Pancreas (tissue), 10 donors: ENCODE results near the gene CEACAM21. TPM values are rescaled to one million over a fixed set of nuclear protein-coding genes. Genes with fewer than 3 reads are reported as not detected.
A peak's percentile ranks its signal among the peaks of the same experiment; 100 is the strongest.

Experiments
- ATAC-seq, 4 donors: fragments of 200-7000 bp; cut with Tn5 transposase; one replicate each; pipeline versions ENCODE4 v1.8.0 to v1.9.1; 2020; ENCODE audit warnings: mild to moderate bottlenecking in 4 of 4, moderate library complexity in 4 of 4
- DNase-seq, 6 donors: peaks; one replicate each; pipeline ENCODE4 v3.0.0-alpha.2; 2020
- FAIRE-seq: peaks from 2 replicates; lab custom pipeline; 2012; peaks lifted over from hg19 to GRCh38; lab: Jason Lieb, UNC
- H3K27ac ChIP-seq, 4 donors: fragments of 200-600 bp; sonication (generic); 1 replicate in 3 of 4; 2 replicates in 1 of 4; pipeline versions ENCODE4 v1.5.0 to v1.8.0; 2020
- H3K27me3 ChIP-seq, 4 donors: fragments of 200-600 bp; one replicate each; pipeline ENCODE4 v1.8.0; 2021
- H3K36me3 ChIP-seq, 3 donors: fragments of 200-600 bp; sonication (generic) in 1 of 3; one replicate each; pipeline versions ENCODE4 v1.5.0 to v1.8.0; 2020 to 2021
- H3K4me1 ChIP-seq, 3 donors: fragments of 200-600 bp; one replicate each; pipeline ENCODE4 v1.8.0; 2021
- H3K4me3 ChIP-seq, 4 donors: fragments of 200-600 bp; sonication (generic) in 2 of 4; one replicate each; pipeline versions ENCODE4 v1.5.0 to v1.8.0; 2020 to 2021
- H3K9me3 ChIP-seq, 4 donors: fragments of 200-600 bp; one replicate each; pipeline ENCODE4 v1.8.0; 2021
- CTCF ChIP-seq, 4 donors: fragments of 200-600 bp; sonication (generic) in 3 of 4; IDR thresholded peaks; one replicate each; pipeline versions ENCODE4 v1.5.0 to v1.8.0; 2021; ENCODE audit warnings: antibody characterized with exemption in 4 of 4
- WGBS, 2 donors: extraction: QIAGEN DNeasy Blood & Tissue Kit; methylation state at CpG; one replicate each; pipeline ENCODE4 v1.1.7; 2013; 5-methylcytosine and 5-hydroxymethylcytosine counted together
- intact Hi-C, 3 donors: fragments of 100-400 bp; cut with DNase I; formaldehyde crosslinking; loops; one replicate each; pipeline versions ENCODE4 v1.11.1 to v1.14.2; 2022
- polyA plus RNA-seq, 2 donors: library from polyadenylated mRNA; stranded (reverse); fragments of 200-250 nt; gene quantifications; one replicate each; pipeline ENCODE4 v1.2.3, GENCODE V29; 2013
- total RNA-seq, 6 donors: library from RNA; stranded (reverse); fragmentation: NEBNext Ultra II Directional in 4 of 6; extraction: Animal tissue kit (Norgen Biotek cat#: 25700) in 4 of 6; gene quantifications; one replicate each; pipeline versions ENCODE4 v1.2.1 to v1.2.4, GENCODE V29; 2021 to 2023
- donor health status: healthy with polysubstance abuse.
- donor health status: DM: no; HTN: no; CAD: no; lungs with moderate emphysema.
- donor health status: DM: no; HTN: no; CAD: no.
- donor health status: control.
- donor health status: control.
- donor health status: Bipolar disorder and iron deficiency.
- donor health status: DM: yes; HTN: yes; CAD: no.
- donor health status: DM: no; HTN: no; CAD: no.
- donor health status: DM: no; HTN: no; CAD: no.
- donor health status: DM: yes; HTN: yes; CAD: no.

CEACAM21 gene
- total and polyA plus RNA-seq, 8 donors: 0.09 to 1.2 (median 0.53) TPM; not detected in 2

- DNase-seq: no peak
- H3K4me1 ChIP-seq: no peaks in the 10 kb centered on the region
- TF ChIP-seq CTCF (IDR thresholded peaks at IDR 0.05): no peak
- intact Hi-C loops: no loop called here
- no peaks in the 10 kb centered on the region for H3K9me3 ChIP-seq
- no peak overlapping the region for H3K4me3 ChIP-seq
- no peak for FAIRE-seq
- WGBS, 2 donors: 25 to 26% methylated on average over 3 of the region's 3 CpGs
- H3K27me3 ChIP-seq: peaks cover 0 to 4% (median 0%) of the 10 kb centered on the region in 4 donors
- no peak for ATAC-seq
- no peaks in the 10 kb centered on the region for H3K36me3 ChIP-seq
- no peak overlapping the region for H3K27ac ChIP-seq
Observed at GRCh38 chr19:41555748-41556147, 20.2 kb upstream of the CEACAM21 start.

- no peak overlapping the region for H3K4me3 ChIP-seq
- FAIRE-seq (no peak), ATAC-seq (peak in 3 of 4 donors; percentile 17 to 31 (median 24)), DNase-seq (no peak)
- intact Hi-C loops: no loop called here
- no peaks in the 10 kb centered on the region for H3K4me1 ChIP-seq
- no peaks in the 10 kb centered on the region for H3K36me3 ChIP-seq
- peaks cover 1 to 47% (median 6%) of the 10 kb centered on the region in 4 donors for H3K27me3 ChIP-seq
- no peaks in the 10 kb centered on the region for H3K9me3 ChIP-seq
- TF ChIP-seq CTCF (IDR thresholded peaks at IDR 0.05): no peak
- H3K27ac ChIP-seq: no peak overlapping the region
- WGBS, 2 donors: 16 to 17% methylated on average over 19 of the region's 19 CpGs
Observed at GRCh38 chr19:41563854-41564514, 12.0 kb upstream of the CEACAM21 start.

GRCh38 chr19:41564515-41565378 is 11.2 kb upstream of the CEACAM21 start:
- Histone ChIP-seq H3K27me3 (peaks cover 0 to 55% (median 6%) of the 10 kb centered on the region in 4 donors), H3K4me1 (no peaks in the 10 kb centered on the region), H3K36me3 (no peaks in the 10 kb centered on the region), H3K27ac (no peak overlapping the region), H3K4me3 (no peak overlapping the region), H3K9me3 (no peaks in the 10 kb centered on the region)
- DNase-seq (no peak), FAIRE-seq (no peak), ATAC-seq (peak in 2 of 4 donors; percentile 33 to 45)
- 4% methylated on average over 42 to 59 of the region's 59 CpGs for WGBS, 2 donors
- intact Hi-C loops: no loop called here
- TF ChIP-seq CTCF (IDR thresholded peaks at IDR 0.05): no peak

GRCh38 chr19:41565379-41565720 is 10.6 kb upstream of the CEACAM21 start:
- Histone ChIP-seq H3K36me3 (no peaks in the 10 kb centered on the region), H3K9me3 (no peaks in the 10 kb centered on the region), H3K4me1 (no peaks in the 10 kb centered on the region), H3K27me3 (peaks cover 0 to 58% (median 6%) of the 10 kb centered on the region in 4 donors), H3K27ac (no peak overlapping the region), H3K4me3 (no peak overlapping the region)
- FAIRE-seq (no peak), DNase-seq (no peak), ATAC-seq (no peak)
- 16 to 17% methylated on average over 9 of the region's 9 CpGs for WGBS, 2 donors
- no peak for TF ChIP-seq CTCF (IDR thresholded peaks at IDR 0.05)
- intact Hi-C loops: no loop called here
